NOMO-1 treated with DMSO at 0.1 percent for 48 hours (cell line): Measurements from ENCODE around the gene OR8B3.
"Not testable (repeated sequence)": the region's sequence is repeated elsewhere in the genome, so short reads cannot be mapped to it uniquely, and the experiment has no call there.

Experiments
- DNase-seq: peaks from one replicate; lab custom pipeline; 2025; ENCODE audit not compliant: unreplicated experiment; lab: John Stamatoyannopoulos, UW

The OR8B3 gene

GRCh38 chr11:124398924-124399323, at the start of gene OR8B3:
Gene OR8B3 (minus strand): TSS chr11:124399024. CDS start chr11:124397351, 1,673 bp downstream.
- DNase-seq, result no peak

- no peak for DNase-seq
Measured at GRCh38 chr11:124446916-124447315, 48.1 kb upstream of the OR8B3 start.

GRCh38 chr11:124445646-124446150, 46.9 kb upstream of the OR8B3 start, which contains the start of gene OR8B8:
Gene OR8B8 (minus strand): TSS chr11:124445696. CDS start chr11:124441085, 4,611 bp downstream.
- DNase-seq, result no peak

GRCh38 chr11:124442847-124443246, 44.0 kb upstream of the OR8B3 start:
- no peak for DNase-seq

- no peak for DNase-seq
Measured at GRCh38 chr11:124442442-124442841, 43.6 kb upstream of the OR8B3 start.

- no peak for DNase-seq
Measured at GRCh38 chr11:124441519-124441918, 42.7 kb upstream of the OR8B3 start.

- no peak for DNase-seq
Measured at GRCh38 chr11:124441081-124441480, 42.3 kb upstream of the OR8B3 start.

- DNase-seq, result no peak
Measured at GRCh38 chr11:124440608-124441007, 41.8 kb upstream of the OR8B3 start.

GRCh38 chr11:124434699-124435098, 35.9 kb upstream of the OR8B3 start:
- no peak for DNase-seq

GRCh38 chr11:124429599-124429998, 30.8 kb upstream of the OR8B3 start:
- no peak for DNase-seq

- DNase-seq, result no peak
Measured at GRCh38 chr11:124424384-124424921, 25.6 kb upstream of the OR8B3 start, which contains the start of gene OR8B4. Gene OR8B4 (minus strand): TSS chr11:124424871. CDS start chr11:124424871, 0 bp downstream.

GRCh38 chr11:124421043-124421442, 22.2 kb upstream of the OR8B3 start:
- no peak for DNase-seq

- peak; percentile 52 for DNase-seq
Measured at GRCh38 chr11:124415356-124415923, 16.6 kb upstream of the OR8B3 start.

- DNase-seq, result peak; percentile 70
Measured at GRCh38 chr11:124409906-124410305, 11.1 kb upstream of the OR8B3 start.

GRCh38 chr11:124405581-124405980, 6.8 kb upstream of the OR8B3 start:
- no peak for DNase-seq

GRCh38 chr11:124403186-124403585, 4.4 kb upstream of the OR8B3 start:
- DNase-seq, result not testable (repeated sequence)

- DNase-seq, result peak; percentile 49
Measured at GRCh38 chr11:124402326-124402922, 3.6 kb upstream of the OR8B3 start.

GRCh38 chr11:124396847-124397246, 2.0 kb downstream of the OR8B3 start:
- not testable (repeated sequence) for DNase-seq

GRCh38 chr11:124394408-124394807, 4.4 kb downstream of the OR8B3 start:
- DNase-seq, result no peak

- no peak for DNase-seq
Measured at GRCh38 chr11:124384399-124384798, 14.4 kb downstream of the OR8B3 start, which contains the start of gene OR8B2. Gene OR8B2 (minus strand): TSS chr11:124384499. CDS start chr11:124383343, 1,156 bp downstream.

- not testable (repeated sequence) for DNase-seq
Measured at GRCh38 chr11:124382857-124383256, 16.0 kb downstream of the OR8B3 start.

- no peak for DNase-seq
Measured at GRCh38 chr11:124380585-124380984, 18.2 kb downstream of the OR8B3 start.
